ENCODE results near the gene TNFRSF11A.

Gene TNFRSF11A

GRCh38 chr18:62324917-62325805 is at the start of gene TNFRSF11A:
Gene TNFRSF11A (plus strand): TSS chr18:62325310. CDS start chr18:62325353, 43 bp downstream.
- DNase-seq (ENCODE audit: low spot score) = peak; percentile 56
- ChIA-PET POLR2A (ENCODE audit: low non-redundant PET) (interaction anchor here (0.5 to 0.7 kb wide), 2 partner anchors 15 to 112 kb away, joined by 3 to 4 read pairs; no protein-coding TSS in a partner anchor), CTCF (interaction anchor here (0.5 to 1.0 kb wide), 2 partner anchors 8 to 117 kb away, joined by 4 to 6 read pairs; no protein-coding TSS in a partner anchor)
- TF ChIP-seq CTCF (conservative IDR thresholded peaks at IDR 0.05; ENCODE audit: low read depth) = peak; percentile 74
- H3K27ac ChIP-seq = no peak within 1 kb of the TSS

GRCh38 chr18:62277045-62277444 is 48.1 kb upstream of the TNFRSF11A start:
- POLR2A ChIA-PET (ENCODE audit: low non-redundant PET) = no interaction called here
- CTCF ChIA-PET = no interaction called here
- TF ChIP-seq CTCF (conservative IDR thresholded peaks at IDR 0.05; ENCODE audit: low read depth) = no peak
- H3K27ac ChIP-seq = no peak overlapping the region
- no peak for DNase-seq (ENCODE audit: low spot score)

GRCh38 chr18:62279561-62279960 is 45.5 kb upstream of the TNFRSF11A start:
- CTCF ChIA-PET = no interaction called here

GRCh38 chr18:62280058-62280457 is 45.1 kb upstream of the TNFRSF11A start:
- ChIA-PET CTCF (no interaction called here), POLR2A (ENCODE audit: low non-redundant PET) (no interaction called here)
- DNase-seq (ENCODE audit: low spot score) = no peak
- no peak for TF ChIP-seq CTCF (conservative IDR thresholded peaks at IDR 0.05; ENCODE audit: low read depth)
- no peak overlapping the region for H3K27ac ChIP-seq

More at GRCh38 chr18:62279561-62279960, 45.5 kb upstream of the TNFRSF11A start:
- H3K27ac ChIP-seq = no peak overlapping the region
- no peak for TF ChIP-seq CTCF (conservative IDR thresholded peaks at IDR 0.05; ENCODE audit: low read depth)
- no peak for DNase-seq (ENCODE audit: low spot score)
- POLR2A ChIA-PET (ENCODE audit: low non-redundant PET) = no interaction called here

- no peak overlapping the region for H3K27ac ChIP-seq
- DNase-seq (ENCODE audit: low spot score) = no peak
- ChIA-PET POLR2A (ENCODE audit: low non-redundant PET) (no interaction called here), CTCF (no interaction called here)
- no peak for TF ChIP-seq CTCF (conservative IDR thresholded peaks at IDR 0.05; ENCODE audit: low read depth)
Observed at GRCh38 chr18:62280786-62281185, 44.3 kb upstream of the TNFRSF11A start.

- H3K27ac ChIP-seq = no peak overlapping the region
Observed at GRCh38 chr18:62281684-62282083, 43.4 kb upstream of the TNFRSF11A start.

More at GRCh38 chr18:62281684-62282083, 43.4 kb upstream of the TNFRSF11A start:
- TF ChIP-seq CTCF (conservative IDR thresholded peaks at IDR 0.05; ENCODE audit: low read depth) = no peak
- ChIA-PET POLR2A (ENCODE audit: low non-redundant PET) (no interaction called here), CTCF (no interaction called here)
- DNase-seq (ENCODE audit: low spot score) = peak; percentile 28

Data from RWPE1 (cell line).